Peyer's patch (tissue), 4 donors: ENCODE results near the gene PMVK. TPM values are rescaled to one million over a fixed set of nuclear protein-coding genes. Genes with fewer than 3 reads are reported as not detected.

Source experiments
- DNase-seq, 3 donors: peaks; one replicate each; pipeline ENCODE4 v3.0.0-alpha.2; 2017 to 2019
- H3K27ac ChIP-seq, 4 donors: fragments of 200-600 bp; sonication (generic); one replicate each; pipeline ENCODE4 v1.5.1; 2016 to 2019
- H3K27me3 ChIP-seq, 2 donors: fragments of 200-600 bp; sonication (generic); one replicate each; pipeline ENCODE4 v1.5.1; 2019
- H3K36me3 ChIP-seq, 3 donors: fragments of 200-600 bp; sonication (generic); one replicate each; pipeline ENCODE4 v1.5.1; 2016 to 2019
- H3K4me1 ChIP-seq, 4 donors: fragments of 200-600 bp; sonication (generic); one replicate each; pipeline ENCODE4 v1.5.1; 2016 to 2019
- H3K4me3 ChIP-seq, 4 donors: fragments of 200-600 bp; sonication (generic); 1 replicate in 3 of 4; 2 replicates in 1 of 4; pipeline ENCODE4 v1.5.1; 2016 to 2019; ENCODE audit warnings: mild to moderate bottlenecking in 1 of 4
- H3K9me3 ChIP-seq, 4 donors: fragments of 200-600 bp; sonication (generic); one replicate each; pipeline ENCODE4 v1.5.1; 2016 to 2019; ENCODE audit warnings: mild to moderate bottlenecking in 1 of 4
- POLR2A ChIP-seq, 2 donors: fragments of 450-650 bp; IDR thresholded peaks; one replicate each; pipeline ENCODE4 v1.5.1; 2017; ENCODE audit warnings: antibody characterized with exemption in 2 of 2, mild to moderate bottlenecking in 2 of 2, moderate library complexity in 2 of 2
- small RNA-seq, 2 donors: library from RNA; depleted of rRNA; stranded (forward); fragments of <200 nt; gene quantifications; one replicate each; pipeline ENCODE3, GENCODE V24; 2016
- total RNA-seq, 4 donors: library from RNA; depleted of rRNA; stranded (reverse); fragments of >200 nt; gene quantifications; one replicate each; pipeline ENCODE4 v1.1.0, GENCODE V29; 2016
- TF ChIP-seq, protein P1 (sequence below), 6 experiments: fragments of 450-650 bp in 4 of 6; fragments of 200-600 bp in 2 of 6; sonication (generic) in 1 of 6; IDR thresholded peaks; one replicate each; pipeline ENCODE4 v1.5.1; 2017 to 2019; ENCODE audit warnings: antibody characterized with exemption in 6 of 6, mild to moderate bottlenecking in 3 of 6, moderate library complexity in 1 of 6

The PMVK gene
- total RNA-seq, 4 donors from 2014 or later: 5.0 to 20.1 (median 19.2) TPM

- peak in 1 of 3 donors; percentile 40 for DNase-seq
- Histone ChIP-seq H3K27ac (no peak overlapping the region), H3K27me3 (no peaks in the 10 kb centered on the region), H3K4me3 (no peak overlapping the region), H3K36me3 (no peaks in the 10 kb centered on the region), H3K4me1 (peaks cover 0 to 3% (median 3%) of the 10 kb centered on the region in 4 donors), H3K9me3 (no peaks in the 10 kb centered on the region)
- TF ChIP-seq POLR2A (IDR thresholded peaks at IDR 0.05): no peak
- TF ChIP-seq, protein P1, sequence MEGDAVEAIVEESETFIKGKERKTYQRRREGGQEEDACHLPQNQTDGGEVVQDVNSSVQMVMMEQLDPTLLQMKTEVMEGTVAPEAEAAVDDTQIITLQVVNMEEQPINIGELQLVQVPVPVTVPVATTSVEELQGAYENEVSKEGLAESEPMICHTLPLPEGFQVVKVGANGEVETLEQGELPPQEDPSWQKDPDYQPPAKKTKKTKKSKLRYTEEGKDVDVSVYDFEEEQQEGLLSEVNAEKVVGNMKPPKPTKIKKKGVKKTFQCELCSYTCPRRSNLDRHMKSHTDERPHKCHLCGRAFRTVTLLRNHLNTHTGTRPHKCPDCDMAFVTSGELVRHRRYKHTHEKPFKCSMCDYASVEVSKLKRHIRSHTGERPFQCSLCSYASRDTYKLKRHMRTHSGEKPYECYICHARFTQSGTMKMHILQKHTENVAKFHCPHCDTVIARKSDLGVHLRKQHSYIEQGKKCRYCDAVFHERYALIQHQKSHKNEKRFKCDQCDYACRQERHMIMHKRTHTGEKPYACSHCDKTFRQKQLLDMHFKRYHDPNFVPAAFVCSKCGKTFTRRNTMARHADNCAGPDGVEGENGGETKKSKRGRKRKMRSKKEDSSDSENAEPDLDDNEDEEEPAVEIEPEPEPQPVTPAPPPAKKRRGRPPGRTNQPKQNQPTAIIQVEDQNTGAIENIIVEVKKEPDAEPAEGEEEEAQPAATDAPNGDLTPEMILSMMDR (IDR thresholded peaks at IDR 0.05): no peak
These were observed 57.5 kb downstream of the PMVK start for GRCh38 chr1:154879038-154879421.

DNA sequence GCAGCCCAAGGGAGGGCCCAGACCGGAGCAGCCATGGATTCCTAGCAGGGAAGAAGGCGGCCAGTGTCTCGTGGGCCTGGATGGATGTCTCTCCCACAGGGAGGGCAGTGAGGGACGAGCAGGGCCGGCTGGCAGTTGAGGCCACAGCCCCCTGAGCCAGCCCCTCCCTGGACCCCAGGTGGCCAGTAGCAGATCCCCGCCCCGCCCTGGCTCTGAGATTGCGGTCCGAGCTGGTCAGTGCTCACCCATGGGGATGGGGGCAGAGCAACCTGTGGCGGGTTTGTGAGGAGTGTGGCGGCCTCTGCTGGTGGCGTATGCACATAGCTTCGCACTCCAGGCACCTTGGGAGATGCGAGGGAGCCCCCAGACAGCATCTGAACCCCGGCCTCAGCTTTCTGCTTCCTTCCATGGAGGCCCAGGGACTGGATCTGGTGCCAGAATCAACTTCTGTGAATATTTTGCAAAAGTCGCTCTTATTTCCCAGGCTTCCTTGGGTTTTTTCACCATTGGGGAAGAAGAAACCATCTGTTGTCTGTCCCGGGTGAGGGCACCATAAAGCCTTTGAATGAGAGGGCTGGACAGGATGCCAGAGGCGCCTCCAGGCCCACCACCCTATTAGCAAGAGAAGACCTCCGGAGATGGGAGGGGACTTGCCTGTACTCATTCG lies 58.0 kb downstream of the PMVK start:
- no peaks in the 10 kb centered on the region for H3K27me3 ChIP-seq
- no peak for TF ChIP-seq POLR2A (IDR thresholded peaks at IDR 0.05)
- TF ChIP-seq, protein P1 (IDR thresholded peaks at IDR 0.05): peak; percentile 63 to 90 (median 88)
- H3K27ac ChIP-seq: no peak overlapping the region

DNA sequence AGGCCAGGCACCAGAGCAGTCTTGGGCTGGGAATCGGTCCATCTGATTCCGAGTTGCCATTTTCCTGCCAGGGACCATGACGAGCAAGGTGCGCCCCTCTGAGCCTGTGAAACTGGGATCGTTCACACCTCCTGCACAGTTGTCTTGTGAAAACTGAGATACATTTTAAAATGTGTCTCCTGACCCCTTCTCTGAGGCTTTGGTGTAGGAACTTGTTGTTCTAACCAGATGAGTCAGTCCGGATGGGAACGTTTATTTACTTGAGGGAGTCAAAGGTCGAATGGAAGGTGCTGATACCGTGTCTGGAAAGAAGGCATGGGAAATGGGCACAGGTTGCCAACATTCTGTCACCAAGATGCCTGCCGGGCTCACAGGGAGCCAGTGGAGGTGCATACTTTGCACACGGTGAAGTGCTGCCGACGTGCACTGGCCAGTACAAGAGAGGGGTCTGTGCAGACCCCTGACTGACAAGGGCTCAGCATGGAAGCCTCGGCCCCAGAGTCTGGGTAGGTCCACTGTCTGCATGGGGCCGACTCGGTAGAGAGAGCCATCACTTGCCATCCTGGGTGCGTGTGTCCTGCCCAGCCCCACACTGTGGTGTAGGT lies 59.0 kb downstream of the PMVK start:
- no peaks in the 10 kb centered on the region for H3K9me3 ChIP-seq
- TF ChIP-seq, protein P1 (IDR thresholded peaks at IDR 0.05): no peak
- TF ChIP-seq POLR2A (IDR thresholded peaks at IDR 0.05): no peak
- H3K27ac ChIP-seq: peak overlapping the region in 2 of 4 donors; percentile 5 to 76
- peaks cover 0 to 3% (median 3%) of the 10 kb centered on the region in 4 donors for H3K4me1 ChIP-seq
- H3K27me3 ChIP-seq: no peaks in the 10 kb centered on the region
- H3K36me3 ChIP-seq: no peaks in the 10 kb centered on the region
- peak in 1 of 3 donors; percentile 57 for DNase-seq
- H3K4me3 ChIP-seq: no peak overlapping the region

More for the DNA sequence above, 58.0 kb downstream of the PMVK start:
- Histone ChIP-seq H3K9me3 (no peaks in the 10 kb centered on the region), H3K4me3 (no peak overlapping the region), H3K4me1 (peaks cover 0 to 3% (median 3%) of the 10 kb centered on the region in 4 donors), H3K36me3 (no peaks in the 10 kb centered on the region)
- DNase-seq: peak; percentile 74 to 90 (median 84)

- Histone ChIP-seq H3K9me3 (no peaks in the 10 kb centered on the region), H3K36me3 (no peaks in the 10 kb centered on the region), H3K27me3 (no peaks in the 10 kb centered on the region), H3K4me1 (peaks cover 0 to 3% (median 3%) of the 10 kb centered on the region in 4 donors), H3K27ac (peak overlapping the region in 2 of 4 donors; percentile 5 to 76), H3K4me3 (no peak overlapping the region)
- peak in 1 of 3 donors; percentile 33 for DNase-seq
- TF ChIP-seq, protein P1 (IDR thresholded peaks at IDR 0.05): no peak
- no peak for TF ChIP-seq POLR2A (IDR thresholded peaks at IDR 0.05)
These were observed 59.6 kb downstream of the PMVK start for GRCh38 chr1:154876842-154877369.

Small RNA genes lying within 50 kb of the gene (small RNA-seq; reads per million reads assigned to genes)
- gene MIR4258 (0 reads per million in 2 donors), gene RF00017 (0 reads per million in 2 donors)

Other genes with a start within 250 kb of the PMVK start
- 1 to 10 TPM in 3 of 4 donors, under 1 TPM in 1; 0.85 to 1.7 (median 1.2) TPM for gene KCNN3, start 66.4 kb downstream of the PMVK start, total RNA-seq
- 100 to 1,000 TPM in 3 of 4 donors, 10 to 100 TPM in 1; 66.6 to 117 (median 109) TPM for gene PBXIP1, start 19.4 kb upstream of the PMVK start, total RNA-seq
- 10 to 100 TPM; 32.2 to 48.9 (median 34.2) TPM for gene PYGO2, start 25.1 kb upstream of the PMVK start, total RNA-seq
- 100 to 1,000 TPM in 2 of 4 donors, 10 to 100 TPM in 2; 56.9 to 150 (median 104) TPM for gene SHC1, start 34.0 kb upstream of the PMVK start, total RNA-seq
- gene CKS1B, start 38.0 kb upstream of the PMVK start, total RNA-seq: 10 to 100 TPM; 20.3 to 39.1 (median 26.5) TPM
- gene FLAD1, start 46.6 kb upstream of the PMVK start, total RNA-seq: 10 to 100 TPM; 29.7 to 50.3 (median 46.3) TPM
- gene LENEP, start 56.9 kb upstream of the PMVK start, total RNA-seq: not detected
- gene ZBTB7B, start 66.1 kb upstream of the PMVK start, total RNA-seq: 100 to 1,000 TPM in 3 of 4 donors, 10 to 100 TPM in 1; 35.5 to 412 (median 346) TPM
- gene DCST2, start 97.1 kb upstream of the PMVK start, total RNA-seq: 10 to 100 TPM in 1 of 4 donors, 1 to 10 TPM in 3; 1.7 to 12.5 (median 5.3) TPM
- gene DCST1, start 97.1 kb upstream of the PMVK start, total RNA-seq: 1 to 10 TPM in 1 of 4 donors, under 1 TPM in 1, not detected in 2; 0.88 to 2.7 TPM
- gene ADAM15, start 114.6 kb upstream of the PMVK start, total RNA-seq: 100 to 1,000 TPM; 111 to 191 (median 126) TPM
- gene EFNA4, start 127.0 kb upstream of the PMVK start, total RNA-seq: 10 to 100 TPM in 3 of 4 donors, 1 to 10 TPM in 1; 2.5 to 39.6 (median 18.2) TPM
- gene EFNA3, start 142.1 kb upstream of the PMVK start, total RNA-seq: 1 to 10 TPM; 2.3 to 8.7 (median 5.3) TPM
- gene EFNA1, start 191.2 kb upstream of the PMVK start, total RNA-seq: 100 to 1,000 TPM in 3 of 4 donors, 10 to 100 TPM in 1; 13.2 to 166 (median 145) TPM
- 10 to 100 TPM; 42.5 to 83.3 (median 46.7) TPM for gene SLC50A1, start 199.1 kb upstream of the PMVK start, total RNA-seq
- gene DPM3, start 203.8 kb upstream of the PMVK start, total RNA-seq: 10 to 100 TPM; 33.5 to 89.2 (median 65.0) TPM
- 100 to 1,000 TPM; 111 to 137 (median 117) TPM for gene KRTCAP2, start 236.6 kb upstream of the PMVK start, total RNA-seq
- gene TRIM46, start 237.1 kb upstream of the PMVK start, total RNA-seq: not detected